Naive thymus-derived CD4-positive, alpha-beta T cell (primary cell): Measurements from ENCODE around the gene DET1. TPM values are rescaled to one million over a fixed set of nuclear protein-coding genes. Genes with fewer than 3 reads are reported as not detected.
"Not testable (repeated sequence)": the region's sequence is repeated elsewhere in the genome, so short reads cannot be mapped to it uniquely, and the experiment has no call there.

ENCODE experiments used
- ATAC-seq: fragments of 150-1000 bp; cut with Tn5 transposase; 2 replicates; pipeline ENCODE4 v1.10.0; 2021; ENCODE audit warnings: mild to moderate bottlenecking, moderate library complexity
- CTCF ChIA-PET: fragments of 350-600 bp; sonication (Branson Sonifier 250); formaldehyde crosslinking; loops from one replicate; lab custom pipeline; 2021; ENCODE audit warnings: antibody characterized with exemption; lab: Charles Lee
- POLR2A ChIA-PET: fragments of 350-600 bp; sonication (Branson Sonifier 250); formaldehyde crosslinking; loops from one replicate; lab custom pipeline; 2021; ENCODE audit warnings: antibody characterized with exemption, inconsistent platforms; lab: Charles Lee
- DNase-seq, 9 donors: peaks; one replicate each; pipeline versions ENCODE4 v3.0.0 to v3.0.0-alpha.2; 2020 to 2022; ENCODE audit warnings: mixed read lengths in 1 of 9
- H3K27ac ChIP-seq: one replicate; pipeline ENCODE4 v1.7.0; 2013; ENCODE audit warnings: mild to moderate bottlenecking, low read depth, low read length, moderate library complexity
- H3K27me3 ChIP-seq, 2 donors: one replicate each; pipeline ENCODE4 v1.7.0; 2013; ENCODE audit warnings: low read length in 2 of 2, mild to moderate bottlenecking in 2 of 2, moderate library complexity in 2 of 2; ENCODE audit not compliant: control insufficient read depth in 2 of 2, insufficient read depth in 2 of 2
- H3K36me3 ChIP-seq, 3 experiments: 1 replicate in 2 of 3; 2 replicates in 1 of 3; pipeline ENCODE4 v1.7.0; 2013; ENCODE audit warnings: low read length in 3 of 3, mild to moderate bottlenecking in 3 of 3, moderate library complexity in 1 of 3; ENCODE audit not compliant: insufficient read depth in 3 of 3, control insufficient read depth in 2 of 3
- H3K4me1 ChIP-seq, 2 donors: one replicate each; pipeline ENCODE4 v1.7.0; 2013; ENCODE audit warnings: low read length in 2 of 2, mild to moderate bottlenecking in 2 of 2, moderate library complexity in 1 of 2; ENCODE audit not compliant: control insufficient read depth in 2 of 2, insufficient read depth in 2 of 2
- H3K4me3 ChIP-seq: 2 replicates; pipeline ENCODE4 v1.7.0; 2013; ENCODE audit warnings: mild to moderate bottlenecking, low read length
- H3K9me3 ChIP-seq, 3 experiments: 1 replicate in 2 of 3; 2 replicates in 1 of 3; pipeline ENCODE4 v1.7.0; 2013; ENCODE audit warnings: low read length in 3 of 3; ENCODE audit not compliant: control insufficient read depth in 2 of 3
- H3K27ac Mint-ChIP-seq, 9 donors: one replicate each; pipeline ENCODE4 v1.8.0; 2020 to 2022; ENCODE audit warnings: mixed read lengths in 9 of 9, mild to moderate bottlenecking in 8 of 9, moderate library complexity in 5 of 9, inconsistent platforms in 2 of 9
- H3K27me3 Mint-ChIP-seq, 5 donors: one replicate each; pipeline ENCODE4 v1.8.0; 2021 to 2022; ENCODE audit warnings: mixed read lengths in 5 of 5, mild to moderate bottlenecking in 1 of 5
- H3K36me3 Mint-ChIP-seq, 5 donors: one replicate each; pipeline ENCODE4 v1.8.0; 2020 to 2022; ENCODE audit warnings: mixed read lengths in 5 of 5, mild to moderate bottlenecking in 3 of 5, inconsistent platforms in 1 of 5
- H3K4me1 Mint-ChIP-seq, 7 donors: one replicate each; pipeline ENCODE4 v1.8.0; 2020 to 2022; ENCODE audit warnings: mixed read lengths in 7 of 7, mild to moderate bottlenecking in 3 of 7, inconsistent platforms in 1 of 7
- H3K4me3 Mint-ChIP-seq, 10 donors: one replicate each; pipeline ENCODE4 v1.8.0; 2020 to 2022; ENCODE audit warnings: mild to moderate bottlenecking in 10 of 10, mixed read lengths in 10 of 10, moderate library complexity in 6 of 10, inconsistent platforms in 2 of 10
- H3K9me3 Mint-ChIP-seq, 11 donors: one replicate each; pipeline ENCODE4 v1.8.0; 2020 to 2022; ENCODE audit warnings: mixed read lengths in 11 of 11, mild to moderate bottlenecking in 4 of 11, inconsistent platforms in 1 of 11, moderate library complexity in 1 of 11
- intact Hi-C, 2 donors: fragments of 100-400 bp; cut with micrococcal nuclease; formaldehyde crosslinking; loops; one replicate each; pipeline ENCODE4 v1.15.1; 2023
- polyA plus RNA-seq, 2 donors: library from polyadenylated mRNA; unstranded; fragments of 300-500 nt; fragmentation: Illumina TruSeq; gene quantifications; one replicate each; pipeline ENCODE4 v1.2.3, GENCODE V29; 2021
- total RNA-seq, 6 experiments: library from RNA in 5 of 6; stranded (reverse) in 5 of 6; gene quantifications; 1 replicate in 5 of 6; 2 replicates in 1 of 6; pipeline ENCODE4 v1.2.3 and lab custom pipeline; 2021 to 2026

Gene DET1
- total and polyA plus RNA-seq, 7 experiments from 2014 or later, result 1.9 to 16.5 (median 5.4) TPM

DNA sequence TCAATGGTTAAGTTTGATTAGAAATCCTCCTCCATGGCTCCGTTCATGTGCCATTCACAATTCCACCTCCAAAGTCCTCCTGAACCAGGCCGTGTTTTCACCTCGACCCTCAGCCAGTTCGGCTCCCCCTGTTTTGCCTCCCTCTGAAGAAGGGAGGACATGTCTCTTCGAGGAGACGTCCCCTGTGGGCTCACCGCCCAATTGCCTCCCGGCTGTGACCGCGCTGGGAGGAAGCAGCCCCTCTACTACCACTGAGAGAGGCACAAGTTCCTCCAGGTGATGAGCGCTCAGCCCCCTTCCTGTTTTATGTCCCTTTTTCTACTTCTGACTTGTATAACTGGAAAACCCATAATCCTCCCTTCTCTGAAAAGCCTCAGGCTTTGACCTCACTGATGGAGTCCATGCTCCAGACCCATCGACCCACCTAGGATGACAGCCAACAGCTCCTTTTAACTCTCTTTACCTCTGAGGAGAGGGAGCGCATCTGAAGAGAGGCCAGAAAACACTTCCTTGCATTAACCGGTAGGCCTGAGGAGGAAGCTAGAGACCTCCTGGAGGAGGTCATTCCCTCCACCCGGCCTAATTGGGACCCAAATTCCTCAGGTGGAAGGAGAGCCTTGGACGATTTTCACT, 4.7 kb downstream of the DET1 start:
- H3K36me3 ChIP-seq, result no peaks in the 10 kb centered on the region
- no peaks in the 10 kb centered on the region for H3K9me3 ChIP-seq
- POLR2A ChIA-PET, result no interaction called here
- H3K4me3 Mint-ChIP-seq, result no peak overlapping the region
- peaks cover 0 to 10% (median under 1%) of the 10 kb centered on the region in 5 donors for H3K36me3 Mint-ChIP-seq
- H3K27me3 Mint-ChIP-seq, result no peaks in the 10 kb centered on the region
- H3K4me1 Mint-ChIP-seq, result peaks cover 7 to 23% (median 13%) of the 10 kb centered on the region in 7 donors
- CTCF ChIA-PET, result no interaction called here
- H3K27me3 ChIP-seq, result no peaks in the 10 kb centered on the region
- H3K4me1 ChIP-seq, result peaks cover 0 to under 1% of the 10 kb centered on the region in 2 donors
- ATAC-seq (no peak), DNase-seq (no peak)
- no peak overlapping the region for H3K4me3 ChIP-seq
- intact Hi-C loops, result no loop called here
- no peak overlapping the region for H3K27ac ChIP-seq
- peaks cover 0 to 2% (median 0%) of the 10 kb centered on the region in 11 donors for H3K9me3 Mint-ChIP-seq
- H3K27ac Mint-ChIP-seq, result peak overlapping the region in 4 of 9 donors; percentile 7 to 80 (median 46)

GRCh38 chr15:88541111-88541510, 5.4 kb downstream of the DET1 start:
- H3K9me3 ChIP-seq, ATAC-seq, H3K9me3 Mint-ChIP-seq, H3K4me1 ChIP-seq, H3K27me3 Mint-ChIP-seq, H3K27ac ChIP-seq, POLR2A ChIA-PET, H3K27me3 ChIP-seq, CTCF ChIA-PET, DNase-seq, intact Hi-C loops, H3K4me3 Mint-ChIP-seq, H3K36me3 ChIP-seq, H3K4me3 ChIP-seq: not testable (repeated sequence)
- H3K4me1 Mint-ChIP-seq, result peaks cover 3 to 23% (median 10%) of the 10 kb centered on the region in 7 donors
- H3K27ac Mint-ChIP-seq, result peak overlapping the region in 1 of 9 donors; percentile 72
- peaks cover 0 to 12% (median 1%) of the 10 kb centered on the region in 5 donors for H3K36me3 Mint-ChIP-seq

GRCh38 chr15:88540350-88540749, 6.1 kb downstream of the DET1 start:
- H3K27me3 Mint-ChIP-seq, POLR2A ChIA-PET, H3K27me3 ChIP-seq, intact Hi-C loops, H3K9me3 Mint-ChIP-seq, H3K4me3 Mint-ChIP-seq, H3K27ac ChIP-seq, H3K36me3 ChIP-seq, H3K4me3 ChIP-seq, H3K4me1 ChIP-seq, ATAC-seq, DNase-seq, H3K9me3 ChIP-seq, CTCF ChIA-PET: not testable (repeated sequence)
- peaks cover 2 to 28% (median 6%) of the 10 kb centered on the region in 7 donors for H3K4me1 Mint-ChIP-seq
- peak overlapping the region in 2 of 9 donors; percentile 22 to 37 for H3K27ac Mint-ChIP-seq
- peaks cover 0 to 20% (median 8%) of the 10 kb centered on the region in 5 donors for H3K36me3 Mint-ChIP-seq

DNA sequence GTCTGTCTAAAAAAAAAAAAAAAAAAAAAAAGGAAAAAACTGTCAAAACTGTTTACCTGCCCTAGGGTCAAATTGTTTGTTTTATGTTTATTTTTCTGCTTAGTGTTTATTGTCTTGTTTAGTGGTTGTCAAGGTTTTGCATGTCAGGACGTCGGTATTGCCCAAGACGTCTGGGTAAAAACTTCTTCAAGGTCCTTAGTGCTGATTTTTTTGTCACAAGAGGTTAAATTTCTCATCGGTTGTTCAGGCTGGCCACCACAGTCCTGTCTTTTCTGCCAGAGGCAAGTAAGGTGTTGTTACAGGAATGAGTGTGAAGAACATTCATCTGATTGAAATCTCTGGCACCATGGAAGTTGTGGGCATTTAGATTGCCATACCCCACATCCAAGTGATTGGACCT, 7.0 kb downstream of the DET1 start:
- no peak for ATAC-seq
- Mint-ChIP-seq H3K27ac (no peak overlapping the region), H3K4me1 (peaks cover 0 to 29% (median 3%) of the 10 kb centered on the region in 7 donors), H3K27me3 (peaks cover 0 to 4% (median 0%) of the 10 kb centered on the region in 5 donors), H3K9me3 (peaks cover 0 to 17% (median 6%) of the 10 kb centered on the region in 11 donors), H3K4me3 (no peak overlapping the region), H3K36me3 (peaks cover 4 to 29% (median 16%) of the 10 kb centered on the region in 5 donors)
- Histone ChIP-seq H3K9me3 (no peaks in the 10 kb centered on the region), H3K27me3 (no peaks in the 10 kb centered on the region), H3K4me1 (no peaks in the 10 kb centered on the region), H3K27ac (no peak overlapping the region), H3K36me3 (no peaks in the 10 kb centered on the region), H3K4me3 (no peak overlapping the region)
- ChIA-PET POLR2A (no interaction called here), CTCF (no interaction called here)
- intact Hi-C loops, result no loop called here
- DNase-seq, result no peak

DNA sequence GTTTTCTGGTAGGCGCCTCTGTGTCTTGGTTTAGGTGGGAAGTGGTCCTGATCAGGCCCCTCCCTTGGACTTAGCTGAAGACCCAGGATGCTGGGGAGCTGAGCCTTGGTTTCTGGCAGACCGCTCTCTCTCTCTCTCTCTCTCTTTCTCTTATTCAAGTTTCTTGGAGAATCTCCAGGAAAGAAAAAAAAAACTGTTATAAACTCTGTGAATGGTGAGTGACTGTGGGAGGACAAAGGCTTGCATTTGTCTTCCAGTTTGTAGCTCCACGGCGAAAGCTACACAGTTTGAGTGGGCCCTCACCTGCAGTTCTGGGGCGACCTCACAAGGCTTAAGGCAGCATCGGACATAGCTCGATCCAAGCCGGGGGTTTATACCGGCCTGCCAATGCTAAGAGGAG, 7.5 kb downstream of the DET1 start:
- POLR2A ChIA-PET, result no interaction called here
- Histone ChIP-seq H3K4me1 (no peaks in the 10 kb centered on the region), H3K27ac (no peak overlapping the region), H3K27me3 (no peaks in the 10 kb centered on the region), H3K36me3 (no peaks in the 10 kb centered on the region), H3K9me3 (no peaks in the 10 kb centered on the region), H3K4me3 (no peak overlapping the region)
- intact Hi-C loops, result no loop called here
- H3K9me3 Mint-ChIP-seq, result peaks cover 0 to 22% (median 9%) of the 10 kb centered on the region in 11 donors
- H3K27ac Mint-ChIP-seq, result peak overlapping the region in 1 of 9 donors; percentile 43
- no peak overlapping the region for H3K4me3 Mint-ChIP-seq
- H3K27me3 Mint-ChIP-seq, result peaks cover 0 to 4% (median 0%) of the 10 kb centered on the region in 5 donors
- CTCF ChIA-PET, result no interaction called here
- peaks cover 0 to 29% (median 0%) of the 10 kb centered on the region in 7 donors for H3K4me1 Mint-ChIP-seq
- DNase-seq (no peak), ATAC-seq (no peak)
- H3K36me3 Mint-ChIP-seq, result peaks cover 7 to 34% (median 21%) of the 10 kb centered on the region in 5 donors

DNA sequence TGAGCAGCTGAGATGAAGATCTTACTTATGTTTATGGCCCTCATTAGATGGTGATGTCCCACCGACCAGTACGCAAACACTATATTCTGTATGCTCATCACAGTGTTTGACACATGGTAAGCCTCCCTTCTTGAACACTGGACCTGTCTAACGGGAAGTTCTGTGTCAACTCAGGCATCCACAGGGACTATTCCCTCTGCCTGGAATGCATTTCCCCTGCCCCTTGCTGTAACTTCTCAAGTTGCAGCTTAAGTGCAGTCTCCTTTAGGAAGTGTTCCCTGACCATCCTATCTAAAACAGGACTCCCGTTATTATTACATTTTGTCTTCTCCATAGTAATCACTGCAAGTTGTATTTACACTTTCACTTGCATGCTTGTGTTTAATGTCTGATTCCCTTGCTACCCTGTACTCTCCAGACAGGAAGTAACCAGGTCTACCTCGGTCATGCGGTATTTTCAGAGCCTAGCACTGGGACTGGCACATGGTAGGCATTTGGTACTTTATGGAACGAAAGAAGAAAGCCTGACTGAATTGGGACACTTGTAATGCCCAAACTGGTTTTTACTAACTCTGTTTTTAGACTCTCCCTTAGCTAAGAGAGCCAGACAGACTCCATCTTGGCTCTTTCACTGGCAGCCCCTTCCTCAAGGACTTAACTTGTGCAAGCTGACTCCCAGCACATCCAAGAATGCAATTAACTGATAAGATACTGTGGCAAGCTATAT, 8.7 kb downstream of the DET1 start:
- Mint-ChIP-seq H3K27ac (no peak overlapping the region), H3K27me3 (peaks cover 0 to 4% (median 0%) of the 10 kb centered on the region in 5 donors), H3K4me1 (peaks cover 0 to 32% (median 2%) of the 10 kb centered on the region in 7 donors), H3K36me3 (peaks cover 7 to 39% (median 33%) of the 10 kb centered on the region in 5 donors), H3K4me3 (no peak overlapping the region), H3K9me3 (peaks cover 0 to 31% (median 9%) of the 10 kb centered on the region in 11 donors)
- no peaks in the 10 kb centered on the region for H3K9me3 ChIP-seq
- no peak overlapping the region for H3K27ac ChIP-seq
- intact Hi-C loops, result no loop called here
- DNase-seq (no peak), ATAC-seq (no peak)
- no peaks in the 10 kb centered on the region for H3K27me3 ChIP-seq
- POLR2A ChIA-PET, result no interaction called here
- H3K4me3 ChIP-seq, result no peak overlapping the region
- CTCF ChIA-PET, result no interaction called here
- H3K4me1 ChIP-seq, result no peaks in the 10 kb centered on the region
- no peaks in the 10 kb centered on the region for H3K36me3 ChIP-seq
